Hematopoietic multipotent progenitor cell treated with erythropoietin and hydrocortisone succinate and interleukin-3 and kit ligand, for 6 days (in vitro differentiated cells): ENCODE data around the gene OXLD1.

Source experiments
- DNase-seq: peaks from one replicate; pipeline ENCODE4 v3.0.0-alpha.2; 2015

OXLD1 gene

GRCh38 chr17:81701288-81702071, 35.1 kb upstream of the OXLD1 start:
- peak; percentile 79 for DNase-seq

DNA sequence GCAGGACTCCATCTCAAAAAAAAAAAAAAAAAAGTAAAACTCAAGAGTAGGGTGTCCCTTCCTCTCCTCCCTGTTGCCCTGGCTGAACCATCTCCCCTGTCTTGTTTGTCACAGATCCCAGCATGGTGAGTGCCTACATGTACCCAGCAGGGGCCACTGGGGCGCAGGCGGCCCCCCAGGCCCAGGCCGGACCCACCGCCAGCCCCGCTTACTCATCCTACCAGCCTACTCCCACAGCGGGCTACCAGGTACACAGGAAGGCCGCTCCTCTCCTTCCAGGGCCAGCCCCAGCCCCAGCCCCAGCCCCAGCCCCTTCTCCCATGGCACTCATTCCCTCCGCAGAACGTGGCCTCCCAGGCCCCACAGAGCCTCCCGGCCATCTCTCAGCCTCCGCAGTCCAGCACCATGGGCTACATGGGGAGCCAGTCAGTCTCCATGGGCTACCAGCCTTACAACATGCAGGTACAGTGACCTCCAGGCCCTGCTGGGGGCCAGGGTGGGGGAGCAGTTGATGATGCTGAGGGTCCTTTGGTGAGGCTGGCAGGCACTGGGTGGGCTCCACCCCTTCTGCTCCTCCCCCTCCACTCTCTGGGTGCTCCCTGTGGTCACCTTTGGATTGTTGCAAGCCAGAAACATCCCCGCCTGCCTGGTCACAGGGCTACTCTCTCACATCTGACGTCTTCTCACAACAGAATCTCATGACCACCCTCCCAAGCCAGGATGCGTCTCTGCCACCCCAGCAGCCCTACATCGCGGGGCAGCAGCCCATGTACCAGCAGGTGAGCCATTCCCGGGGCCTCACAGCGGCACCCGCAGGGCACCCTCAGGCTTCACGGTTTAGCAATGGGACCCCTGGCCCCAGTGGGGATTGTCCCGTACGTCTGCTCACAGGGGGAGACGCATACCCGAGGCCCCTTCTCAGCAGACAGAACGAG, 34.2 kb upstream of the OXLD1 start:
- DNase-seq: no peak

DNA sequence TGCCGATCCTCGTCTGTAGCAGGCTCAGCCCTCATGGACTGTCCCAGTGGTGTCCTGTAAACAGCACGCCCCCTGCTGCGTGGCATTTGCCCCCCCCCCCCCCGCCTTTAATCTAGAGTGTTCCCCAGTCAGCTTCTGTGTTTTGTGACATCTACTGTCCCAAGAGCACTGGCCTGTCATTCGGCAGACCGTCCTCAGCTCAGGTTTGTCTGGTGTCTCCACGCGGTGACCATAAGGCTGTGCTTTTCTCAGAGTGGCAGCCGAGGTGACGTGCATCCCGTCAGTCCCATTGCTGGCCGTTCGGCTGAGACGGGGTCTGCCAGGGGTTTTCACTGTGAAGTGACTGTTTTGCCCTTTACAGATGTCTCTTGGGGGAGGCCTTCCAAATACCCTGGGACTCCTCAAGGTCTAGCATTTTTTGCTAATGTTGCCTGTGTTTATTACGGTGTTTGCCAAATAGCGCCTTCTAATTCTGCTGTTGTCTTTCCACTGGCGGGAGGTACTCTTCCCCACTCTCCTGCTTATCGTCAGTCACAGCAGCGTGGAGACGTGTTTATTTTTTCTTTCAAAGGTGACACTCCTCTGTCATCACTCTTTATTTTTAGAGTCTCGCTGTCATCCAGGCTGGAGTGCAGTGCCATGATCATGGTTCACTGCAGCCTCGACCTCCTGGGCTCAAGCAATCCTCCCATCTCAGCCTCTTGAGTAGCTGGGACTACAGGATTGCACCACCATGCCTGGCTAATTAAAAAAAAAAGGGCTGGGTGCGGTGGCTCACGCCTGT, 31.0 kb upstream of the OXLD1 start:
- DNase-seq: no peak

- DNase-seq: no peak
These were observed 30.0 kb upstream of the OXLD1 start for GRCh38 chr17:81696218-81696941.

DNA sequence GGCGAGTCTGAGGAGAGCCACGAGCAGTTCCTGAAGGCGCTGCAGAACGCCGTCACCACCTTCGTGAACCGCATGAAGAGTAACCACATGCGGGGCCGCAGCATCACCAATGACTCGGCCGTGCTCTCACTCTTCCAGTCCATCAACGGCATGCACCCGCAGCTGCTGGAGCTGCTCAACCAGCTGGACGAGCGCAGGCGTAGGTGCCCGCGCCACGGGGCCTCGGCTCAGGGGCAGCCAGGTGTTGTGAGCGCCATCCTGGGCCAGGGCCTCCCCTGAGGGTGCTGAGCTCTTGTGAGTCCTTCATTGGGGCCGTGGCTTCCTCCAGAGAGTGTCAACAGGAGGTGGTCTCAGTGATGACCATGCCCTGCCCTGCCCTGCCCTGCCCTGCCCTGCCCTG, 29.4 kb upstream of the OXLD1 start:
- no peak for DNase-seq

DNA sequence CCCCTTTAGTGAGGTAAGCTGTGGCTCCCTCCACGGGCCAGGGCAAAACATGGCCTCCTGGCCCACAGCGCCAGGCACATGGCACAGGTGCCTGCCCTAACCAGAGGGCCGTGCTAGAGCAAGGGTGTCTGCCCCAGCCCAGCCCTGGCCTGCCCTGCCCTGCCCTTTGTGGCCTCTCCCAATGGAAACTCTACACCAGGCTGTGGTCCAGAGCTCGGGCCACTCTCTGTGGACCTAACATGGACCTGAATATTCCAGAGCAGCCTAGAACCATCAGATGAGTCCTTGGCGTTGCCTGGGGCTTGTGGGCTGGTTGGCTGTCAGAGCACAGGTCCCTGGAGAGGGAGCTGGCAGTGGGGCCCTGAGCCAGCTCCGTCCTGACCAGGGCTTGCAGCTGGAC, 28.8 kb upstream of the OXLD1 start:
- DNase-seq: no peak

GRCh38 chr17:81694810-81695209, 28.4 kb upstream of the OXLD1 start:
- DNase-seq: no peak

- DNase-seq: no peak
These were observed 27.3 kb upstream of the OXLD1 start for GRCh38 chr17:81693509-81694210.

GRCh38 chr17:81691608-81692007, 25.2 kb upstream of the OXLD1 start:
- no peak for DNase-seq

GRCh38 chr17:81691196-81691595, 24.8 kb upstream of the OXLD1 start:
- DNase-seq: no peak

GRCh38 chr17:81690549-81690948, 24.1 kb upstream of the OXLD1 start:
- no peak for DNase-seq

DNA sequence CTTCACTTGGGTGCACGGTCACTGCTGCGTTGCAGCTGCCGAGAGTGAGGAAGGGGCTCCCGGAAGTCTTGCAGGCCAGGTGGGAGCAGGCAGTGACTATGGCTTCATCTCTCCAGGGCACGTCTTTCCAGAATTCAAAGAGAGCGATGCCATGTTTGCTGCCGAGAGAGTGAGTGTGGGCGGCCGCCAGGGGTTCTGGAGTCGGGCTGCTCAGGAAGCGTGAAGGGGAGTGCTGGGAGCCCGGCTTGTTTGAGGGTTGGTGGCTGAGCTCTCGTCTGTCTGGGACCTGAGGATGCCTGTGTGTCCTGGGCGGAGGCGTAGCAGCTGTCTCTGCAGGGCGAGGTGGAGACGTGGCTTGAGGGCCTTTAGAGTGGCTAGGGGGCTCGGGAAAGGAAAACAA, 23.7 kb upstream of the OXLD1 start:
- DNase-seq: no peak

DNA sequence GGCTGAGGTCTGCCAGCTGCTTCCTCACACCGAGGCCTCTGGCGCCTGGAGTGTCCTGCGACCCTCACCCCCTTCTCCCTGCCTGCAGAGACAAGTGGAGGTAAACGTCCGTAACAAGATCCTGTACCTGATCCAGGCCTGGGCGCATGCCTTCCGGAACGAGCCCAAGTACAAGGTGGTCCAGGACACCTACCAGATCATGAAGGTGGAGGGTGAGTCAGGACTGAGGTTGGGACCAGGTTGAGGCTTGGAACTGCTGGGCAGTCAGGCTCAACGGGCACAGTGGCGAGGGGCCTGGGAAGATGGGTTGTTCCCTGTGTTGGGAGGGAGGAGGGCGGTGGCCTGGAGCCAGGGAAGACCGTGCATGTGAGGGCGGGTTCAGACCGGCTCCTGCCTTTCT, 22.2 kb upstream of the OXLD1 start:
- no peak for DNase-seq

GRCh38 chr17:81687770-81688541, 21.6 kb upstream of the OXLD1 start:
- DNase-seq: no peak

DNA sequence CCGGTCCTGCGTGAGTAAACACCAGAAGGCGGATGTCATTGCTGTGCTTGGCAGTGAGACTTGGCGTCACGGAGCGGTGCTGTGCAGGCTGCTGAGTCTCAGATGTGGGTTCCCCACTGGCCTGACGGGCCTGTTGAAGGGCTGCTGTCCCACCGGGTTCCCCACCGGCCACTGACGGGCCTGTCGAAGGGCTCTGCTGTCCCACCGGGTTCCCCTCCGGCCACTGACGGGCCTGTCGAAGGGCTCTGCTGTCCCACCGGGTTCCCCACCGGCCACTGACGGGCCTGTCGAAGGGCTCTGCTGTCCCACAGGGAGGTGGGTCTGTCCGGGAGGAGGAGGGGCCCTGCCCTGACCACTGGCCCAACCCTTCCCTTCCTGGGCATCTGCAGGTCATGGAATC, 20.2 kb upstream of the OXLD1 start:
- no peak for DNase-seq

GRCh38 chr17:81685108-81685507, 18.7 kb upstream of the OXLD1 start:
- peak; percentile 29 for DNase-seq

DNA sequence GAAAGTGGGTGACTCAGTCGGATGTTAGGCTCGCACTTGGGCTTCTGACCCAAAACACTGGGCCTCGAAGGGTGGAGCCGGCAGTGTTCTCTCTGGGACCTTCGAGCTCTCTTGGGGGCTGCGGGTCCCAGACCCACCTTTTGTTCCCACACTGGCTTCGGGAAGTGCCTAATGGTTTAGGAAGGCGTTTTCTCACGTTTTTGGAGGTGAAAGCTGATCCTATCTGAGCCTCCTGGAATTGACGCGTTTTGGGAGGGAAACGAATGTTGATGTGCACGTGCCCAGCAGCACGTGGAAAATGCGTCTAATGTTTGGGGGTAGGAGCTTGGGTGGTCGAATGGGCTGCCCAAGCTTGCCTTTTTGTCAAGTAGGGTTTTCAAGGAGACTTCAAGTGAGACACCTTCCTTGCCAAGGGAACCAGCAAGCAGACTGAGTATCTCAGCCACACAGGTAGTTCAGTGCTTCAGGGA, 18.1 kb upstream of the OXLD1 start:
- peak; percentile 49 for DNase-seq

GRCh38 chr17:81683584-81684441, 17.4 kb upstream of the OXLD1 start, which contains the start of the genes ARL16 and HGS:
Gene ARL16 (minus strand): TSS chr17:81683797. CDS start chr17:81683753, 44 bp downstream.
Gene HGS (plus strand): TSS chr17:81684011. CDS start chr17:81684067, 56 bp downstream.
- peak; percentile 100 for DNase-seq

- peak; percentile 29 for DNase-seq
These were observed 16.8 kb upstream of the OXLD1 start for GRCh38 chr17:81683208-81683583.
